K562 (cell line): ENCODE data around the gene NOSIP. TPM values are rescaled to one million over a fixed set of nuclear protein-coding genes. Genes with fewer than 3 reads are reported as not detected.

Experiments
- CBX3 ChIP-seq, 2 experiments: IDR thresholded peaks; 1 replicate in 1 of 2; 2 replicates in 1 of 2; pipeline ENCODE4 v1.6.1; 2012; ENCODE audit warnings: inconsistent platforms in 2 of 2, low read length in 2 of 2, borderline replicate concordance in 1 of 2, control low read depth in 1 of 2
- CCAR2 ChIP-seq: fragments of 200-400 bp; formaldehyde crosslinking; IDR thresholded peaks from 2 replicates; pipeline ENCODE4 v1.6.1; 2017; ENCODE audit warnings: mild to moderate bottlenecking, low read depth, low read length
- CHD2 ChIP-seq: IDR thresholded peaks from 2 replicates; pipeline ENCODE4 v1.6.1; 2011; ENCODE audit warnings: low read depth, low read length
- HIVEP1 ChIP-seq: fragments of 250-450 bp; sonication (Bioruptor Pico); IDR thresholded peaks from 2 replicates; pipeline ENCODE4 v1.4.0; 2020; ENCODE audit warnings: mild to moderate bottlenecking
- PHF20 ChIP-seq: fragments of 450-650 bp; IDR thresholded peaks from 2 replicates; pipeline ENCODE4 v1.6.1; 2018; ENCODE audit not compliant: partially characterized antibody
- RBM17 ChIP-seq: fragments of 200-400 bp; formaldehyde crosslinking; IDR thresholded peaks from 2 replicates; pipeline ENCODE4 v1.6.1; 2017; ENCODE audit warnings: low read depth, mild to moderate bottlenecking, low read length, borderline replicate concordance
- RCOR1 ChIP-seq, 2 experiments: IDR thresholded peaks; 2 replicates each; pipeline ENCODE4 v1.6.1; 2012; ENCODE audit warnings: low read depth in 2 of 2, low read length in 2 of 2, borderline replicate concordance in 1 of 2, improper control_type of control experiment in 1 of 2
- SMAD1 ChIP-seq: fragments of 150-350 bp; IDR thresholded peaks from 2 replicates; pipeline ENCODE4 v1.6.1; 2014; ENCODE audit warnings: low read length, low read depth; ENCODE audit not compliant: partially characterized antibody
- SMAD2 ChIP-seq: fragments of 150-350 bp; IDR thresholded peaks from 2 replicates; pipeline ENCODE4 v1.6.1; 2014; ENCODE audit warnings: low read depth, mild to moderate bottlenecking, low read length
- SRSF7 ChIP-seq: fragments of 200-400 bp; formaldehyde crosslinking; optimal IDR thresholded peaks from 2 replicates; pipeline ENCODE3; 2017; ENCODE audit warnings: mild to moderate bottlenecking, low read depth, low read length
- TAF7 ChIP-seq: fragments of 450-650 bp; IDR thresholded peaks from 2 replicates; pipeline ENCODE4 v1.6.1; 2016; ENCODE audit warnings: missing genetic modification characterization, missing compliant biosample characterization
- TAF9B ChIP-seq: fragments of 450-650 bp; IDR thresholded peaks from 2 replicates; pipeline ENCODE4 v1.6.1; 2018; ENCODE audit warnings: mild to moderate bottlenecking; ENCODE audit not compliant: partially characterized antibody
- ZNF766 ChIP-seq: fragments of 200-800 bp; sonication (Bioruptor generic); conservative IDR thresholded peaks from 2 replicates; pipeline ENCODE4 v1.6.1; 2016; ENCODE audit warnings: missing genetic modification characterization, missing compliant biosample characterization
- polyA plus RNA-seq, 8 experiments: library from polyadenylated mRNA; depleted of rRNA in 4 of 8; stranded (reverse) in 5 of 8; unstranded in 3 of 8; fragments of >200 nt; fragmentation: Nextera tagmentation in 2 of 8; fragmentation: Illumina TruSeq in 1 of 8; extraction: Ambion mirVana in 2 of 8; extraction: Trizol in 1 of 8; gene quantifications; 2 replicates each; pipeline versions ENCODE4 v1.2.1 to v1.2.3, GENCODE V29; 2011 to 2014; ENCODE audit warnings: inconsistent platforms in 1 of 8, missing spikeins in 1 of 8
- total RNA-seq, 7 experiments: library from RNA; depleted of rRNA in 6 of 7; stranded (reverse); fragments of >200 nt in 6 of 7; fragmentation: Illumina TruSeq in 2 of 7; extraction: Trizol in 2 of 7; gene quantifications; 2 replicates each; pipeline versions ENCODE4 v1.2.1 to v1.2.3, GENCODE V29; 2011 to 2021; ENCODE audit warnings: low replicate concordance in 1 of 7
- TF ChIP-seq, protein P1 (sequence below): fragments of 250-450 bp; sonication (Bioruptor Pico); IDR thresholded peaks from 2 replicates; pipeline ENCODE4 v1.5.0; 2021
- TF ChIP-seq, protein P2 (sequence below): sonication (generic); formaldehyde crosslinking; IDR thresholded peaks from 2 replicates; pipeline ENCODE4 v1.4.0; 2020; ENCODE audit warnings: mild to moderate bottlenecking, missing genetic modification reagents
- TF ChIP-seq, protein P3 (sequence below): fragments of 200-800 bp; sonication (Bioruptor generic); IDR thresholded peaks from 2 replicates; pipeline ENCODE4 v1.6.1; 2017; ENCODE audit warnings: missing genetic modification characterization, missing compliant biosample characterization
- TF ChIP-seq, protein P4 (sequence below): fragments of 450-650 bp; IDR thresholded peaks from 2 replicates; pipeline ENCODE4 v1.6.1; 2017; ENCODE audit warnings: antibody characterized with exemption
- TF ChIP-seq, protein P5 (sequence below): fragments of 450-650 bp; IDR thresholded peaks from one replicate; pipeline ENCODE4 v1.6.1; 2018; ENCODE audit warnings: mild to moderate bottlenecking, moderate library complexity; ENCODE audit not compliant: partially characterized antibody

Gene NOSIP
- total and polyA plus RNA-seq, 9 of the 15 experiments (the other 6 are each of a cell fraction or from before 2014, with no cell fraction given), result 14.4 to 153 (median 79.9) TPM

DNA sequence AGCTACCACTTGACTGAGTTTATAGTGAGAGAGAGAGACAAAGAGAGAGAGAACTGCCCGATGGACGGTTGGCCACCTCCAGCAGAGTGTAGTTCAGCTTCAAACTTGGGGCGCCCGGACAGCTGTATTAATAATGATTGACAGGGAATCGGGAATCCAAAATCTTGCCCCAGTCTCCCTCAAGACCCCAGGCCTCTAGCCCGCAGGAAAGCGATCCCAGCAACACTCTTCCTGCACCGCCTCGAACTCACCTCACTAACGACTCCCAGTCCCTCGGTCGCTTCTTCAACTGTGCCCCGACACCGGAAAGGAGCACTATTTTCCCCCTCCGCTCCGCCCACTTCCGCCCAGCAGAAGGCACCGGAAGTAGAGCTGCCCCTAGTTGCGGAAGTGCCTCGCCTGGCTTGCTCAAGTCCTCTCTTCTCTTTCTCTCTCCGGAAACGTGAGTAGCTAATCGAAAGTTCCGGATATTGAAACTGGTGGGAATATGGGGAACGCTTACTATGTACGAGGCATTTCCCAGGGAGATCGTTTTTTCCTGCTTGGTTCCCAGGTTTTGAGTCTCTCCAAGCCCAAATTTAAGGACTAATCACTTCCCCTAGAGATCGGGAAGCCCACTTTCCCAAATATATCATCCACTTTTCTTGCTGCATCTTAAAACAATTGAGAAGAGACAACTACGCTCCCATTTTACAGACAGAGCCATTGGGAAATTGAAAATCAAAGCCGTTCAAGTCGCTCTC, at the start of gene NOSIP (continued):
- TF ChIP-seq PHF20 (peak; percentile 89), HIVEP1 (CRISPR knock-in tag) (no peak), SMAD2 (no peak), ZNF766 (peak; percentile 59; the same call in 1 of the 2 replicates), TAF7 (peak; percentile 81), CBX3 (IDR thresholded peaks at IDR 0.05; ENCODE audit: borderline replicate concordance in 1 of 2, low read length in 2 of 2) (peak in 1 of 2 experiments; percentile 92; a peak in 2 of 3 replicates), RCOR1 (IDR thresholded peaks at IDR 0.05; ENCODE audit: borderline replicate concordance in 1 of 2, low read depth in 2 of 2, low read length in 2 of 2) (peak in 1 of 2 experiments; percentile 58; a peak in 1 of 4 replicates), TAF9B (peak; percentile 87), CCAR2 (peak; percentile 38; the same call in 1 of the 2 replicates), RBM17 (no peak), SRSF7 (no peak), CHD2 (no peak), SMAD1 (peak; percentile 50)
- TF ChIP-seq, protein P1, sequence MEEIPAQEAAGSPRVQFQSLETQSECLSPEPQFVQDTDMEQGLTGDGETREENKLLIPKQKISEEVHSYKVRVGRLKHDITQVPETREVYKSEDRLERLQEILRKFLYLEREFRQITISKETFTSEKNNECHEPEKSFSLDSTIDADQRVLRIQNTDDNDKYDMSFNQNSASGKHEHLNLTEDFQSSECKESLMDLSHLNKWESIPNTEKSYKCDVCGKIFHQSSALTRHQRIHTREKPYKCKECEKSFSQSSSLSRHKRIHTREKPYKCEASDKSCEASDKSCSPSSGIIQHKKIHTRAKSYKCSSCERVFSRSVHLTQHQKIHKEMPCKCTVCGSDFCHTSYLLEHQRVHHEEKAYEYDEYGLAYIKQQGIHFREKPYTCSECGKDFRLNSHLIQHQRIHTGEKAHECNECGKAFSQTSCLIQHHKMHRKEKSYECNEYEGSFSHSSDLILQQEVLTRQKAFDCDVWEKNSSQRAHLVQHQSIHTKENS (CRISPR knock-in tag), result no peak
- TF ChIP-seq, protein P2, sequence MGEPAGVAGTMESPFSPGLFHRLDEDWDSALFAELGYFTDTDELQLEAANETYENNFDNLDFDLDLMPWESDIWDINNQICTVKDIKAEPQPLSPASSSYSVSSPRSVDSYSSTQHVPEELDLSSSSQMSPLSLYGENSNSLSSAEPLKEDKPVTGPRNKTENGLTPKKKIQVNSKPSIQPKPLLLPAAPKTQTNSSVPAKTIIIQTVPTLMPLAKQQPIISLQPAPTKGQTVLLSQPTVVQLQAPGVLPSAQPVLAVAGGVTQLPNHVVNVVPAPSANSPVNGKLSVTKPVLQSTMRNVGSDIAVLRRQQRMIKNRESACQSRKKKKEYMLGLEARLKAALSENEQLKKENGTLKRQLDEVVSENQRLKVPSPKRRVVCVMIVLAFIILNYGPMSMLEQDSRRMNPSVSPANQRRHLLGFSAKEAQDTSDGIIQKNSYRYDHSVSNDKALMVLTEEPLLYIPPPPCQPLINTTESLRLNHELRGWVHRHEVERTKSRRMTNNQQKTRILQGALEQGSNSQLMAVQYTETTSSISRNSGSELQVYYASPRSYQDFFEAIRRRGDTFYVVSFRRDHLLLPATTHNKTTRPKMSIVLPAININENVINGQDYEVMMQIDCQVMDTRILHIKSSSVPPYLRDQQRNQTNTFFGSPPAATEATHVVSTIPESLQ (CRISPR knock-in tag), result no peak
- TF ChIP-seq, protein P3, sequence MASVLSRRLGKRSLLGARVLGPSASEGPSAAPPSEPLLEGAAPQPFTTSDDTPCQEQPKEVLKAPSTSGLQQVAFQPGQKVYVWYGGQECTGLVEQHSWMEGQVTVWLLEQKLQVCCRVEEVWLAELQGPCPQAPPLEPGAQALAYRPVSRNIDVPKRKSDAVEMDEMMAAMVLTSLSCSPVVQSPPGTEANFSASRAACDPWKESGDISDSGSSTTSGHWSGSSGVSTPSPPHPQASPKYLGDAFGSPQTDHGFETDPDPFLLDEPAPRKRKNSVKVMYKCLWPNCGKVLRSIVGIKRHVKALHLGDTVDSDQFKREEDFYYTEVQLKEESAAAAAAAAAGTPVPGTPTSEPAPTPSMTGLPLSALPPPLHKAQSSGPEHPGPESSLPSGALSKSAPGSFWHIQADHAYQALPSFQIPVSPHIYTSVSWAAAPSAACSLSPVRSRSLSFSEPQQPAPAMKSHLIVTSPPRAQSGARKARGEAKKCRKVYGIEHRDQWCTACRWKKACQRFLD (CRISPR knock-in tag), result no peak
- TF ChIP-seq, protein P4, sequence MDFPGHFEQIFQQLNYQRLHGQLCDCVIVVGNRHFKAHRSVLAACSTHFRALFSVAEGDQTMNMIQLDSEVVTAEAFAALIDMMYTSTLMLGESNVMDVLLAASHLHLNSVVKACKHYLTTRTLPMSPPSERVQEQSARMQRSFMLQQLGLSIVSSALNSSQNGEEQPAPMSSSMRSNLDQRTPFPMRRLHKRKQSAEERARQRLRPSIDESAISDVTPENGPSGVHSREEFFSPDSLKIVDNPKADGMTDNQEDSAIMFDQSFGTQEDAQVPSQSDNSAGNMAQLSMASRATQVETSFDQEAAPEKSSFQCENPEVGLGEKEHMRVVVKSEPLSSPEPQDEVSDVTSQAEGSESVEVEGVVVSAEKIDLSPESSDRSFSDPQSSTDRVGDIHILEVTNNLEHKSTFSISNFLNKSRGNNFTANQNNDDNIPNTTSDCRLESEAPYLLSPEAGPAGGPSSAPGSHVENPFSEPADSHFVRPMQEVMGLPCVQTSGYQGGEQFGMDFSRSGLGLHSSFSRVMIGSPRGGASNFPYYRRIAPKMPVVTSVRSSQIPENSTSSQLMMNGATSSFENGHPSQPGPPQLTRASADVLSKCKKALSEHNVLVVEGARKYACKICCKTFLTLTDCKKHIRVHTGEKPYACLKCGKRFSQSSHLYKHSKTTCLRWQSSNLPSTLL, result no peak
- TF ChIP-seq, protein P5, sequence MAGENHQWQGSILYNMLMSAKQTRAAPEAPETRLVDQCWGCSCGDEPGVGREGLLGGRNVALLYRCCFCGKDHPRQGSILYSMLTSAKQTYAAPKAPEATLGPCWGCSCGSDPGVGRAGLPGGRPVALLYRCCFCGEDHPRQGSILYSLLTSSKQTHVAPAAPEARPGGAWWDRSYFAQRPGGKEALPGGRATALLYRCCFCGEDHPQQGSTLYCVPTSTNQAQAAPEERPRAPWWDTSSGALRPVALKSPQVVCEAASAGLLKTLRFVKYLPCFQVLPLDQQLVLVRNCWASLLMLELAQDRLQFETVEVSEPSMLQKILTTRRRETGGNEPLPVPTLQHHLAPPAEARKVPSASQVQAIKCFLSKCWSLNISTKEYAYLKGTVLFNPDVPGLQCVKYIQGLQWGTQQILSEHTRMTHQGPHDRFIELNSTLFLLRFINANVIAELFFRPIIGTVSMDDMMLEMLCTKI, result no peak
